PC-3 (cell line): ENCODE data around the gene PDIA5. TPM values are rescaled to one million over a fixed set of nuclear protein-coding genes. Genes with fewer than 3 reads are reported as not detected.
A peak's percentile ranks its signal among the peaks of the same experiment; 100 is the strongest.

Experiments
- ATAC-seq: fragments of 200-7000 bp; cut with Tn5 transposase; 2 replicates; pipeline ENCODE4 v1.9.1; 2020; ENCODE audit warnings: mild to moderate bottlenecking, moderate library complexity
- BruUV-seq: library from RNA; stranded (reverse); fragments of 400-500 nt; replicated peaks from 2 replicates; lab custom pipeline; 2021; lab: Mats Ljungman, UMichigan
- CTCF ChIA-PET: fragments of 300-600 bp; sonication (Branson Sonifier 250); formaldehyde crosslinking; loops from one replicate; lab custom pipeline; 2022; ENCODE audit warnings: antibody characterized with exemption; lab: Charles Lee
- POLR2A ChIA-PET: fragments of 300-600 bp; sonication (Branson Sonifier 250); formaldehyde crosslinking; loops from one replicate; lab custom pipeline; 2022; ENCODE audit warnings: antibody characterized with exemption; ENCODE audit not compliant: unreplicated experiment; lab: Charles Lee
- DNase-seq: peaks from one replicate; pipeline ENCODE4 v3.0.0-alpha.2; 2015
- H2AFZ ChIP-seq: fragments of 300-600 bp; sonication (generic); 2 replicates; pipeline ENCODE4 v1.6.0; 2016; ENCODE audit warnings: antibody characterized with exemption, low read length
- H3F3A ChIP-seq: fragments of 300-600 bp; sonication (generic); one replicate; pipeline ENCODE4 v1.6.0; 2017; ENCODE audit warnings: antibody characterized with exemption, low read length, control low read depth, mild to moderate bottlenecking; ENCODE audit not compliant: unreplicated experiment
- H3K27ac ChIP-seq: fragments of 300-600 bp; sonication (generic); 2 replicates; pipeline ENCODE4 v1.5.1; 2016; ENCODE audit warnings: mild to moderate bottlenecking, low read length
- H3K27me3 ChIP-seq: fragments of 300-600 bp; sonication (generic); 2 replicates; pipeline ENCODE4 v1.6.1; 2016; ENCODE audit warnings: low read length, mixed read lengths
- H3K36me3 ChIP-seq: fragments of 300-600 bp; sonication (generic); 2 replicates; pipeline ENCODE4 v1.6.1; 2016; ENCODE audit warnings: low read depth, mixed run types, low read length, mixed read lengths
- H3K4me1 ChIP-seq: fragments of 300-600 bp; sonication (generic); 2 replicates; pipeline ENCODE4 v1.5.1; 2016; ENCODE audit warnings: low read length; ENCODE audit not compliant: insufficient read depth
- H3K4me2 ChIP-seq: fragments of 300-600 bp; sonication (generic); 2 replicates; pipeline ENCODE4 v1.6.0; 2016; ENCODE audit warnings: low read length
- H3K4me3 ChIP-seq: fragments of 300-600 bp; sonication (generic); 2 replicates; pipeline ENCODE4 v1.5.1; 2016; ENCODE audit warnings: mild to moderate bottlenecking, low read length, mixed read lengths
- H3K79me2 ChIP-seq: fragments of 300-600 bp; sonication (generic); 2 replicates; pipeline ENCODE4 v1.6.1; 2017; ENCODE audit warnings: low read length, mixed read lengths
- H3K9ac ChIP-seq: fragments of 300-600 bp; sonication (generic); 2 replicates; pipeline ENCODE4 v1.6.0; 2016; ENCODE audit warnings: mild to moderate bottlenecking, low read length
- H3K9me2 ChIP-seq: fragments of 300-600 bp; sonication (generic); replicated peaks from 2 replicates; pipeline ENCODE4 v1.6.1; 2016; ENCODE audit warnings: mixed run types, low read length, mixed read lengths
- H3K9me3 ChIP-seq: fragments of 300-600 bp; sonication (generic); 2 replicates; pipeline ENCODE4 v1.6.1; 2016; ENCODE audit warnings: low read length, mixed read lengths
- H4K20me1 ChIP-seq: fragments of 300-600 bp; sonication (generic); 2 replicates; pipeline ENCODE4 v1.6.1; 2016; ENCODE audit warnings: low read length, mixed read lengths
- CTCF ChIP-seq: fragments of 300-600 bp; sonication (generic); conservative IDR thresholded peaks from 2 replicates; pipeline ENCODE4 v1.5.1; 2017; ENCODE audit warnings: antibody characterized with exemption, low read depth, mild to moderate bottlenecking, low read length
- EZH2 ChIP-seq: fragments of 300-600 bp; sonication (generic); IDR thresholded peaks from one replicate; pipeline ENCODE4 v1.6.1; 2017; ENCODE audit warnings: antibody characterized with exemption, mild to moderate bottlenecking, low read length; ENCODE audit not compliant: unreplicated experiment
- EZH2phosphoT487 ChIP-seq: fragments of 300-600 bp; sonication (generic); IDR thresholded peaks from 2 replicates; pipeline ENCODE4 v1.6.1; 2018; ENCODE audit warnings: mild to moderate bottlenecking, antibody characterized with exemption, low read length, borderline replicate concordance
- intact Hi-C: fragments of 100-400 bp; cut with micrococcal nuclease; formaldehyde crosslinking; loops from 2 replicates; pipeline ENCODE4 v1.9.0; 2023
- total RNA-seq: library from RNA; depleted of rRNA; stranded (reverse); fragments of >200 nt; gene quantifications from 2 replicates; pipeline ENCODE4 v1.2.3, GENCODE V29; 2014

PDIA5 gene
- total RNA-seq, 1 experiment from 2014 or later: 24.6 TPM

DNA sequence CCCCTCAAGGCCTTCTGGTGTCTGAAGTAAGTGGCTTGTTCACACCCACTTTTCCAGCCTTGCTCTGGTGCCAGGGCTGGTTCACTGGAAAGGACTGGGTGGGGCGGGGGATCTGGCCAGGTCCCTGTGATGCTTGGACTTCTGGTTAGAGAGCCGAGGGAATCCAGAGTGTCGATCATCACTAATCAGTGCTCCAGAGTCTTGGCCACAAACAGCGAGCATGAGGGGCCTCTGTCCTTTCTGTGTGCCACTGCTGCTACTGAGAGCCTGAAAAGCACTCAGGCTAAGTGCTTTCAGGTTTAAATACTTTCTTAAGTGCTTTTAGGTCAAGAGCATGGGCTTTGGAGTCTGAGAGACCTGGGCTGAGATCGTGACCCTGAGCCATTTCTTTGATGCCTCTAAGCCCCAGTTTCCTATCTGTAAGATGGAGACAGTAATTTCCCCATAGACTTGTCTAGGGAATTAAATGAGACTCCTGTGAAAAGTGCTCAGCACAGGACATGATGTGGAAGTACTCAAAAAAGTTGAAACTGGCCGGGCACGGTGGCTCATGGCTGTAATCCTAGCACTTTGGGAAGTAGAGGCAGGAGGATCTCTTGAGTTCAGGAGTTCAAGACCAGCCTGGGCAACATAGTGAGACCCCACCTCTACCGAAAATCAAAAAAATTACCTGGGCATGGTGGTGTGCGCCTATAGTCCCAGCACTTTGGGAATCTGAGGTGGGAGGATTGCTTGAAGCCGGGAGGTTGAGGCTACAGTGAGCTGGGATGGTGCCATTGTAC is 81.1 kb downstream of the PDIA5 start:
- H4K20me1 ChIP-seq: no peaks in the 10 kb centered on the region
- H3K79me2 ChIP-seq: no peaks in the 10 kb centered on the region
- no peak overlapping the region for H3K4me2 ChIP-seq
- H3K4me3 ChIP-seq: no peak overlapping the region
- no peaks in the 10 kb centered on the region for H3K27me3 ChIP-seq
- no peak for TF ChIP-seq EZH2
- TF ChIP-seq CTCF: no peak
- TF ChIP-seq EZH2phosphoT487: no peak
- no peak overlapping the region for H3K9ac ChIP-seq
- intact Hi-C loops: no loop called here
- no peak for ATAC-seq
- peaks cover 44% of the 10 kb centered on the region; the same call in 1 of the 2 replicates for H3K36me3 ChIP-seq
- BruUV-seq: no TSS peak
- H3K9me2 ChIP-seq: no peaks in the 10 kb centered on the region
- H3K4me1 ChIP-seq: no peaks in the 10 kb centered on the region
- H3F3A ChIP-seq: no peaks in the 10 kb centered on the region
- CTCF ChIA-PET: interaction anchor here (0.7 kb wide), 1 partner anchor 205 kb away, joined by 3 read pairs; no protein-coding TSS in a partner anchor
- no peak for DNase-seq
- POLR2A ChIA-PET: no interaction called here
- H3K9me3 ChIP-seq: no peaks in the 10 kb centered on the region
- H3K27ac ChIP-seq: no peak overlapping the region
- no peak overlapping the region for H2AFZ ChIP-seq

- DNase-seq (peak; percentile 14), ATAC-seq (peak; percentile 50)
- no peaks in the 10 kb centered on the region for H3K27me3 ChIP-seq
- H3K9me3 ChIP-seq: no peaks in the 10 kb centered on the region
- no peaks in the 10 kb centered on the region for H3K79me2 ChIP-seq
- BruUV-seq: no TSS peak
- no peaks in the 10 kb centered on the region for H3K9me2 ChIP-seq
- no peaks in the 10 kb centered on the region for H3F3A ChIP-seq
- H3K36me3 ChIP-seq: peaks cover 47% of the 10 kb centered on the region; the same call in 1 of the 2 replicates
- no peak overlapping the region for H3K4me2 ChIP-seq
- H3K4me3 ChIP-seq: no peak overlapping the region
- no peak overlapping the region for H2AFZ ChIP-seq
- POLR2A ChIA-PET: no interaction called here
- intact Hi-C loops: no loop called here
- H3K9ac ChIP-seq: no peak overlapping the region
- TF ChIP-seq CTCF (no peak), EZH2phosphoT487 (no peak), EZH2 (no peak)
- CTCF ChIA-PET: interaction anchor here (0.6 to 0.7 kb wide), 2 partner anchors 11 to 206 kb away, joined by 3 read pairs; no protein-coding TSS in a partner anchor
- no peaks in the 10 kb centered on the region for H3K4me1 ChIP-seq
- no peaks in the 10 kb centered on the region for H4K20me1 ChIP-seq
- H3K27ac ChIP-seq: no peak overlapping the region
These were observed 81.9 kb downstream of the PDIA5 start for GRCh38 chr3:123148772-123149171.

GRCh38 chr3:123149525-123149924 is 82.7 kb downstream of the PDIA5 start:
- DNase-seq (no peak), ATAC-seq (no peak)
- H3K4me2 ChIP-seq: no peak overlapping the region
- POLR2A ChIA-PET: no interaction called here
- H3K9me2 ChIP-seq: no peaks in the 10 kb centered on the region
- peaks cover 46% of the 10 kb centered on the region; the same call in 1 of the 2 replicates for H3K36me3 ChIP-seq
- no peaks in the 10 kb centered on the region for H3K27me3 ChIP-seq
- no peaks in the 10 kb centered on the region for H3K9me3 ChIP-seq
- TF ChIP-seq EZH2phosphoT487 (no peak), CTCF (no peak), EZH2 (no peak)
- H4K20me1 ChIP-seq: no peaks in the 10 kb centered on the region
- H3K9ac ChIP-seq: no peak overlapping the region
- CTCF ChIA-PET: interaction anchor here (0.6 kb wide), 1 partner anchor 10 kb away, joined by 3 read pairs; no protein-coding TSS in a partner anchor
- no peak overlapping the region for H3K4me3 ChIP-seq
- no peaks in the 10 kb centered on the region for H3F3A ChIP-seq
- BruUV-seq: no TSS peak
- no peak overlapping the region for H3K27ac ChIP-seq
- intact Hi-C loops: no loop called here
- H3K79me2 ChIP-seq: no peaks in the 10 kb centered on the region
- no peaks in the 10 kb centered on the region for H3K4me1 ChIP-seq
- no peak overlapping the region for H2AFZ ChIP-seq
